GM19238 (cell line): ENCODE results near the gene KLK7.

Experiments
- DNase-seq: peaks from one replicate; pipeline ENCODE4 v3.0.0; 2011; ENCODE audit warnings: low spot score; ENCODE audit not compliant: insufficient read length

The KLK7 gene

DNA sequence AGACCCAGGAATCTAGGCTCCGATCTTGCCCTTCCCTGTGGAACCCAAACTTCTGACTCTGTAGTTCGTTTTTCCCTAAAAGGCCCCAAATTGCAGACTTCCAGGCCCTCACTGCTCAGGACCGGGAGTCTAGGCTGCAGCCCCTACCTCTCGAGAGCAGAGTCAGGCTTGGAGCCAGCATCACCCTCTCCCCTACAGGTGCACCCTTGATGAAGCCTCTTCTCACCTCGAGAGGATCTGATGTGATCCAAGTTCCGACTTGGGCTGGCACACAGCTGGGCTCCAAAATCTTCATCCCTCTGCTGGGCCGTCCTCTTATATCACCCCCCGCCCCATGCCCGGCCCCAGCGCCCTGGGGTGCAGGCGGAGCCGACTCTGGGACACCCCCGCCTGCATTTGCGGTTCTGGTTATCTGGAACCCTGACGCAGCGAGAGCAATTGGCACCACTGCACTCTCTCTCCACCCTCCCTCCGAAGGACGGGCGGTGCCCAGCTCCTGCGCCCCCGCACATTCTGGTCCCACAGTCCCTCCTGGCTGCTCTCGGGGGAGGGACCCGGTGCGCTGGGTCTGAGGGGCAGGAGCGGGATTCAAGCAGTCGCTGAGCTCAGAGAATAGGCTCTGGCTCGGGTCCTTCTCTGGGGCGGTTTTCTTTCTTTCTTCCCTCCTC, at the start of gene KLK7:
KLK7 (minus strand) TSS at position 293 of the 668 bp plus-strand sequence. CDS start 1,518 bp downstream, outside the sequence.
- no peak for DNase-seq

DNA sequence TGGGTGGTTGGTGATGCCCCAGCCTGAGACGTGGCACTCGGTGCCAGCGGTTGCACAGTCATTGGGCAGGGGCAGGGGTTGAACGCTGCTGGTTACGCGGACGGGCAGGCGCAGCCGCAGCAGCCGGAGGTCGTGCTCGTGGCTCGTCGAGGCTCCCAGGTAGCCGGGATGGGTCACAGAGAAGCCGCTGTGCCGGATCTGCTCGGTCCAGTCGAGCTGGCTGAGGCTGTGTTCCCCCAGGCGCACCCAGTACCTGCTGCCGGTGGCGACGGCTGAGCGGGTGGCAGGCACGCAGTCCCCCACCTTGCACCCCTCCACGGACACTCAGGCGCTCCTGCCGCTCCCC, 48.1 kb upstream of the KLK7 start:
- no peak for DNase-seq

GRCh38 chr19:51031220-51031879, 47.6 kb upstream of the KLK7 start:
- DNase-seq, result no peak

DNA sequence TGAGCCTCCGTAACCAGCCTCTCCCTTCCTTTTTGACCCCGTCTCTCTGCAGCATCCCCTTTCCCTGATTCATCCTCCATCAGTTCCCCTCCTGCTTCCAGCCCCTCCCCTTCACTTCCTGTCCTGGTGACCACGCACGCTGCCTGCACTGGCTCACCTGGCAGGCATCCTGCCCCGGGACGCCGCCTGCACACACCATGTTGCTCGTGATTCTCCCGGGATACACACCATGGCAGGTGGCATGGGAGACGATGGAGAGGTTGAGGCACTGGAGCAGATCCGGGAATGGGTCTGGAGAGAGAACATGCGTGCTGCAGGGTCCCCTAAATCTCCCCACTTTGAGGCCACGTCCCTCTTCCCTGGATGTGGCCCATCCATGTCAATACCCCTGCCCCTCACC, 46.9 kb upstream of the KLK7 start:
- DNase-seq, result no peak

DNA sequence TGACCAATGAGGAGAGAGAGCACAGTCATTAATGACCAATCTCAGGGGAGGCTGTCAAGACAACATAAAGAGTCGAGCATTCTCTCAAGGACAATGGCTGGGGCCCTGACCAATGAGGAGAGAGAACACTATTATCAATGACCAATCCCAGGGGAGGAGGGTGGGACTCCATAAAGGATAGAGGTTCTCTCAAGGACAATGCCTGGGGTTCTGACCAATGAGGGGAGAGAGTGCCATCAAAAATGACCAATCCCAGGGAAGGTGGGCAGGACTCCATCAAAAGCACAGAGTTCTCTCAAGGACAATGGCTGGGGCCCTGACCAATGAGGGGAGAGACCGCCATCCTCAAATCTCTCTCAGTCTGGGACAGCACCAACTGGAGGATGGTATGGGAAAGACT, 46.0 kb upstream of the KLK7 start:
- DNase-seq, result no peak

DNA sequence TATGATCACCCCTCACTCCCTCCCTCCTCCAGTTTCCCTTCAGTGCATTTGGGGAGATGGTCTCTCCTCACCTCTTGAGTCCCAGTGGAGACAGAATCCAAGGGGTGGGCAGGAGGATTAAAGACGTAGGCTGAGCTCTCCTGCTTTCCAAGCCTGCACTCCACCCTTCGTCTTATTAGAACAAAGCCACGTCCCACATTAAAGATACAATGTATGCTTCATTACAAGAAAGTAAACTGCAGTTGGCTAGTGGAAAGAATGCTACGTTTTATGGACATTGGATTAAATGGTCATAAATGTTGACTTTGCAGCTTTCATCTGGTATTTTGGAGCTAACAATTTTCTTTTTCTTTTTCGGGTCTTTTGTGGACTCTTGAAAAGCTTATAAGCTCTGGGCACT, 44.2 kb upstream of the KLK7 start:
- DNase-seq, result no peak

DNA sequence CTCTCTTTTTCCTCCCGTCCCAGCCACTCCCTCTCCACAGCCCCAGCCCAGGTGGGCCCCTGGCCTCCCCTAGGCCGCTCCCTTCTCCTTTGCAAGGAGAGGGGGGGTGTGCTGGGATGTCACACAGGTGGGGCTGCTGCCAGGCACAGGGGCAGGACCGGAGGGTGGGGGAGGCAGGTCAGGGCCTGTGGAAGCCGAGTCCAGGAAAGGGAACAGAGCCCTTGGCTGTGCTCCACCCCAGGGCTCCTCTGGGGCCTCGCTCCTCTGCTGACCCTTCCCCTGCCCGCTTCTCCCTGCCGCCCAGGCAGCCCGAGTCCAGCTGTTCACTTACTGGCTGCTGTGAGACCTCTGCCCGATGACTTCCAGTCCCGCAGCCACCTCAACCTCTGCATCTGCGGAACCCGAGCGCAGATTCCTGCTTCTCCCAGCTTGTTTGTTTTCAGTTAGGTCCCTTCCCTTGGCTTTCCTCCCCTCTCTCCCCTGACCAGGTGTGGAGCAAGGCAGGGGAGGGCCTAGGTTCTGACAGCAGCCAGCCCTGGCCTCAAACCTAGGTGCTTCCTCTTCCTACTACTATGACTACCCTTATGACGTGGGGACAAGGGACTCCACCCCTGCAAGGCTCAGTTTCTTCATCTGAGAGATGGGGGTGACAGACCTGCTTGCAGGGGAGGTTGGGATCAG, 43.5 kb upstream of the KLK7 start:
- no peak for DNase-seq

DNA sequence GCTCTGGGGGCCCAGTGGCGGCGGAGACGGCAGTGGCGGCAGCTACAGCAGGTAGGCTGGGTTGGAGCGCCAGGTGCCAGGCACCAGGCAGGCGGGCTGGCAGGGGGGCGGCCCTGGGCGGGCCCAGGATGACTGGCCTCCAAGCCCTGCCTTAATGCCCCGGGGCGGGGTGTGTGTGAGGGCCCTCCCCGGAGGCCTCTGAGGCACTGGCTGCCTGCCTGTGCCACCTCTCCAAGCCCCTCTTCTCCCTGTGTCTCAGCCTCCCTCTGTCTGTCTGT, 42.8 kb upstream of the KLK7 start, which contains the start of gene KLK11:
KLK11 (minus strand) TSS at position 63 of the 278 bp plus-strand sequence. CDS start 985 bp downstream, outside the sequence.
- DNase-seq, result no peak

- DNase-seq, result no peak
These were observed 42.3 kb upstream of the KLK7 start for GRCh38 chr19:51025809-51026553.

DNA sequence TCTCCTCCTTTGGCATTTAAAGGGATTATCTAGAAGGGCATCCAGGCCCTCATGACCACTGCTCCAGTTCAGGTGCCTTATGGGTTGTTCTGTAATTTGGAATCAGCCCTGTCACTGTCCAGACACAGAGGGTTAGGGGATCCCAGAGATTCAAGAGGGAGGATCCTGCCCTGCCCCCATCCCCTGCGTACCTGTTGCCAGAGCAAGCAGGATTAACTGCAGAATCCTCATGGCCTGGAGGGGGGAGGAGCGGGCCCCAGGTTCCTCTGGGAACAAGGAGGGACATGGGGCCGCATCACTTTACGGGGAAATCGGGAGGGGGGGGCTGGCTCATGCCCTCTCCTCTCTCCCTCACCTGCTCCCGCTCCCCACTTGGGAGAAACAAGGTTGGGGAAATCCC, 41.7 kb upstream of the KLK7 start:
- no peak for DNase-seq

DNA sequence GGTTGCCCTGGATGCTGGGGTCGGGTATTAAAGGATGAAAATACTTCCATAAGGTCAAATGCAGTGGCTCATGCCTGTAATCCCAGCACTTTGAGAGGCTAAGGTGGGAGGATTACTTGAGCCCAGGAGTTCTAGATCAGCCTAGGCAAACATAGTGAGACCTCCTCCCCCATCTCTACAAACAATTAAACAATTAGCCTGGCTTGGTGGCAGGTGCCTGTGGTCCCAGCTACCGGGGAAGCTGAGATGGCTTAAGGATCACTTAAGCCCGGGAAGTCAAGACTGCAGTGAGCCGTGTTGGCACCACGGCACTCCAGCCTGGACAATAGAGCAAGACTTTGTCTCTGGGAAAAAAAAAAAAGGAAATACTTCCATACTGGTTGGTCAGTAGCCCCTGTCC, 41.2 kb upstream of the KLK7 start:
- DNase-seq, result no peak

DNA sequence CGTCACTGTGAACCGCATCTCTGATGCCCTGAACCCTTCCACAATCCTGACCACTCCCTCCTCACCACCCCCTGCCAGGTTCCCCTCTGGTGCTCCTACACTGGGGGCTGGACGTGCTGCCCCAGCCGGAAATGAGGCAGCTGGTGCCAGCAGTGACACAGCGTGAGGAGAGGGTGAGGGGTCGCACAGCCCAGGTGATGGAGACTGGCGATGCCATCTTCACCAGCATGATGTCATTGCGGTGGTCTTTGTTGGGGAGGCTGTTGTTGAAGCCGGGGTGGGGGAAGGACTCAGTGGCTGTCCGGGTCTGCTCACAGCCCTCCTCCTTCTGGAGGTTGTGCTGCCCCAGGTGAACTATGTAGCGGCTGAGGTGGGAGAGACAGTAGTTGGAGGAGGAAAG, 40.2 kb upstream of the KLK7 start:
- no peak for DNase-seq

- DNase-seq, result no peak
These were observed 38.8 kb upstream of the KLK7 start for GRCh38 chr19:51022526-51022925.

DNA sequence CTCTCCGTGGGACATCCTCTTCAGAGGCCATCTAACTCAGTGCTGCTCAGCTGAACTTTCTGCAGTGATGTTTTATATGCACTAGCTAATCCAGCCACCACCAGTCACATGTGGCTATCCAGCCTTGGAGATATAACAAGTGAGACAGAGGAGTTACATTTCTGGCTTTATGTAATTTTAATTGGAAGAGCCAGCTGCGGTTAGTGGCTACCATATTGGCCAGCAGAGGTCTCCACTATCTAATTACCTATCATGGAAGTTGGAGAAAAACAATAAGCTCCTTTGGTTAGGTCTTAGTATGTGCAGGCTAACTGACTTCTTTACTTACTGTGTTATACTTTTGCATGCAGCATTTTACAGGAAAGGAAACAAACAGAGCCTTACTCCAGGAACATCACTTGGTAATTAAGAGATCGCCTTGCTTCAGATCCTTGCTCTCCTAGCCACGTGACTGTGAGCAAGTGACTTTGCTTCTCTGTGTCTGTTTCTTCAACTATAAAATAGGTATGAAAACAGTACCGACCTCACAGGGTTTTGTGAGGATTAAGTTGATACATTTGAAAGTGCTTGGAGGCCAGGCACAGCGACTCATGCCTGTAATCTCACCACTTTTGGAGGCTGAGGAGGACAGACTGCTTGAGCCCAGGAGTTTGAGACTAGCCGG, 37.4 kb upstream of the KLK7 start:
- no peak for DNase-seq

- DNase-seq, result no peak
These were observed 35.8 kb upstream of the KLK7 start, which contains the start of gene KLK10 for GRCh38 chr19:51019544-51019925. TSS of gene KLK10 (minus strand) at chr19:51019709. CDS start at chr19:51019130, 579 bp downstream.

- no peak for DNase-seq
These were observed 35.2 kb upstream of the KLK7 start for GRCh38 chr19:51018745-51019543.

- no peak for DNase-seq
These were observed 33.3 kb upstream of the KLK7 start for GRCh38 chr19:51016798-51017683.

- no peak for DNase-seq
These were observed 32.1 kb upstream of the KLK7 start for GRCh38 chr19:51015691-51016267.

DNA sequence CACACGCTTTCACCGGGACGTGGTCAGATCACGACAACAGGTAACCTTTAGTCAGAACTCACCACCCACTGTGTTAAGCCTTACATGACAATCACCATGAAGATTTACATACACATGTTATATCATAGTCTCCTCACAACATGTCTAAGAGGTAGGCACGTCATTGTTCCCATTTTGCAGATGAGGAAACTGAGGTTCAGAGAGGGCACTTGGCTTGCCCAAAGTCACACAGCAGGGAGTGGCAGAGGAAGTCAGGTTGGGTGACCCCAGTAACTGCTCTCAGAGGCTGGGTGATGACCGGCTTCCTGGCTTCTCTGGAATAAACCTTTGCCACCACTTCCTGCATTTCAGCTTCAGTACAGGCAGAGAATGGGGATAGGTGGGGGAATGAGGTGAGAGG, 30.5 kb upstream of the KLK7 start:
- no peak for DNase-seq
